Mesothelial cell of epicardium (in vitro differentiated cells): Measurements from ENCODE around the gene TP73. TPM values are rescaled to one million over a fixed set of nuclear protein-coding genes. Genes with fewer than 3 reads are reported as not detected.
"Not testable (repeated sequence)": the region's sequence is repeated elsewhere in the genome, so short reads cannot be mapped to it uniquely, and the experiment has no call there.

Experiments used
- DNase-seq, 2 experiments: peaks; one replicate each; pipeline ENCODE4 v3.0.0; 2021; ENCODE audit warnings: low spot score in 2 of 2; ENCODE audit not compliant: unreplicated experiment in 2 of 2
- H3K27ac Mint-ChIP-seq: 2 replicates; pipeline ENCODE4 v1.8.0; 2021; ENCODE audit warnings: mixed read lengths
- H3K27me3 Mint-ChIP-seq: 2 replicates; pipeline ENCODE4 v1.8.0; 2021; ENCODE audit warnings: low read depth, mixed read lengths
- H3K36me3 Mint-ChIP-seq: 2 replicates; pipeline ENCODE4 v1.8.0; 2021; ENCODE audit warnings: mixed read lengths
- H3K4me1 Mint-ChIP-seq: 2 replicates; pipeline ENCODE4 v1.8.0; 2021; ENCODE audit warnings: mixed read lengths
- H3K4me3 Mint-ChIP-seq: 2 replicates; pipeline ENCODE4 v1.8.0; 2021; ENCODE audit warnings: mild to moderate bottlenecking, moderate library complexity, mixed read lengths
- H3K9me3 Mint-ChIP-seq: 2 replicates; pipeline ENCODE4 v1.8.0; 2021; ENCODE audit warnings: mixed read lengths
- CTCF ChIP-seq: fragments of 200-600 bp; sonication (generic); IDR thresholded peaks from one replicate; pipeline ENCODE4 v1.5.0; 2021; ENCODE audit warnings: antibody characterized with exemption; ENCODE audit not compliant: unreplicated experiment
- total RNA-seq: library from RNA; stranded (reverse); gene quantifications from 3 replicates; pipeline ENCODE4 v1.2.1, GENCODE V29; 2021

The TP73 gene
- total RNA-seq, 1 donor from 2014 or later, result 1.4 TPM

DNA sequence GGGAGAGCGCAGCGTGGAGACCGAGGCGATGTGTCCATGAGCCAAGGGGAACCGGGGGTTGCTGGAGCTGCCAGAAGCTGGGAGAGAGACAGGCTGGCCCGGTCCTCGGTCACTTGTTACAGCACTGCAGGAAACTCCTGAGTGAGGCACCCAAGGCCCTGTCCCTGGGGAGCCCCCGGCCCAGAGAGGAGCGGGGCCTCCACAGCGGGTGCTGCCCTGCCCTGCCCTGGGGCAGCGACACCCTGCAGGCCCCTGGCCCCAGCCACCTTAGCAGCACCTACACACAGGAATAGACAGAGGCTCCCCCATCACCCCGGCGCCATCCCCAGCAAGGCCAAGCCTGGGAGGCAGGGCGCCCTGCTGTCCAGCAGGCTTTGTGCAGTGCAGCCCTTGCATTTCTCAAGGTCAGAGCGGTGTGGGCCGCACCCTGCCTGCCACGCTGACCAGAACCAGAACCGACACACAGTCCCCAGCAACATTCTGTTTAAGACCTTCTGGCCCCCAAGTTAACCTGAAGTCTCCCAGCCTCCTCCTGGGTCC lies 34.4 kb upstream of the TP73 start:
- Mint-ChIP-seq H3K27me3 (peaks cover 4% of the 10 kb centered on the region), H3K27ac (no peak overlapping the region), H3K4me1 (peaks cover 51% of the 10 kb centered on the region), H3K9me3 (no peaks in the 10 kb centered on the region), H3K36me3 (no peaks in the 10 kb centered on the region), H3K4me3 (no peak overlapping the region)
- TF ChIP-seq CTCF, result no peak
- no peak for DNase-seq

- Mint-ChIP-seq H3K36me3 (no peaks in the 10 kb centered on the region), H3K27ac (peak overlapping the region; percentile 71), H3K27me3 (peaks cover 4% of the 10 kb centered on the region), H3K9me3 (no peaks in the 10 kb centered on the region), H3K4me1 (peaks cover 51% of the 10 kb centered on the region), H3K4me3 (no peak overlapping the region)
- no peak for TF ChIP-seq CTCF
- DNase-seq, result no peak
These were observed 33.8 kb upstream of the TP73 start for GRCh38 chr1:3618531-3618880.

DNA sequence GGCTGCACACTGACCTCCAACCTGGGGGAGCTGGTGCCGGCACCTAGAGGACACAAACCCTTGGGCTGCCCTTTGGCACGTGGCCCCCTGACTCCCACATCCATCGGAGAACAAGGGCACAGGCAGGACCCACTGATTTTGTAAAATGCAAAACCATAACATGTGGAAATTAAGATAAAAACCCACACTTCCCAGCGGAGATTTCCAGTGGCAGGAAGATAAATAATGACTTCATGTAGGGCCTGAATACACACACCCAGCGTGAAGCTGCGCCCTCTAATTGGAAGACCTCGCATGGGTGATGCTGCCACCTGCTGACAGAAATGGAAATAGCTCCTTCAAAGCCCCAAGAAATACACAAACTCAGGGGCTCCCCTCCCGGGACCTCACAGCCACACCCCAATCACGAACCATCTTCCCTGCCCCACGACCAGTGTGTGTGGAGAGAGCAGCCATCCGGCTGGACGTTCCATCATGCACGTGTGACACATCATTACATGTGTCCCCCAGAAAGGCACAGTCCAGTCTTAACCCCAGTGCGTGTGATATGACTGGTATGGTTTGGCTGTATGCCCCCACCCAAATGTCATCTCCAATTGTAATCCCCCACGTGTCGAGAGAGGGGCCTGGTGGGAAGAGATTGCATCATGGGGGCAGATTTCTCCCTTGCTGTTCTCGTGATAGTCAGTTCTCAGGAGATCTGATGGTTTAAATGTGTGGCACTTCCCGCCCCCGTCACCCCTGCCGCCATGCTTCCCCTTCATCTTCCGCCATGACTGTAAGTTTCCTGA lies 33.2 kb upstream of the TP73 start:
- peak; percentile 85 for TF ChIP-seq CTCF
- DNase-seq, result peak in 1 of 2 experiments; percentile 80
- Mint-ChIP-seq H3K4me1 (peaks cover 51% of the 10 kb centered on the region), H3K27ac (peak overlapping the region; percentile 71), H3K9me3 (no peaks in the 10 kb centered on the region), H3K27me3 (peaks cover 4% of the 10 kb centered on the region), H3K36me3 (no peaks in the 10 kb centered on the region), H3K4me3 (no peak overlapping the region)

DNA sequence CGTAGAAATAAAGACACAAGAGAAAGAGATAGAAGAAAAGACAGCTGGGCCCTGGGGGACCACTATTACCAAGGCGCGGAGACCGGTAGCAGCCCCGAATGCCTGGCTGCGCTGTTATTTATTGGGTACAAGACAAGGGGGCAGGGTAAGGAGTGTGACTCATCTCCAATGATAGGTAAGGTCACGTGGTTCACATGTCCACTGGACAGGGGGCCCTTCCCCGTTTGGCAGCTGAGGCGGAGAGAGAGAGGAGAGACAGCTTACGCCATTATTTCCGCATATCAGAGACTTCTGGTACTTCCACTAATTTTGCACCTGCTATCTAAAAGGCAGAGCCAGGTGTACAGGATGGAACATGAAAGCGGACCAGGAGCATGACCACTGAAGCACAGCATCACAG lies 31.6 kb upstream of the TP73 start:
- Mint-ChIP-seq H3K9me3 (no peaks in the 10 kb centered on the region), H3K4me3 (no peak overlapping the region), H3K4me1 (peaks cover 41% of the 10 kb centered on the region), H3K36me3 (no peaks in the 10 kb centered on the region), H3K27me3 (peaks cover 4% of the 10 kb centered on the region), H3K27ac (no peak overlapping the region)
- DNase-seq, result no peak
- no peak for TF ChIP-seq CTCF

GRCh38 chr1:3621151-3621671 lies 31.1 kb upstream of the TP73 start:
- not testable (repeated sequence) for H3K27me3 Mint-ChIP-seq, DNase-seq, H3K9me3 Mint-ChIP-seq, H3K27ac Mint-ChIP-seq, H3K36me3 Mint-ChIP-seq, H3K4me3 Mint-ChIP-seq
- peaks cover 40% of the 10 kb centered on the region for H3K4me1 Mint-ChIP-seq
- peak; percentile 69 for TF ChIP-seq CTCF

DNA sequence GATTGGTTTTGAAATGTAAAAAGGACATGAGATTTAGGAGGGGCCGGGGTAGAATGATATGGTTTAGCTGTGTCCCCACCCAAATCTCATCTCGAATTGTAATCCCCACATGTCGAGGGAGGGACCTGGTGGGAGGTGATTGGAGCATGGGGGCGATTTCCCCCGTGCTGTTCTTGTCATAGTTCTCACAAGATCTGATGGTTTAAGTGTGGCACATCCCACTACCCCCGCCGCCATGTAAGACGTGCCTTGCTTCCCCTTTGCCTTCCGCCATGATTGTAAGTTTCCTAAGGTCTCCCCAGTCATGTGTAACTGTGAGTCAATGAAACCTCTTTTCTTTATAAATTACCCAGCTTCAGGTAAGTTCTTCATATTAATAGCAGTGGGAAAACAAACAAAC lies 30.2 kb upstream of the TP73 start:
- not testable (repeated sequence) for H3K4me3 Mint-ChIP-seq, H3K27me3 Mint-ChIP-seq, DNase-seq, H3K36me3 Mint-ChIP-seq, H3K27ac Mint-ChIP-seq, H3K9me3 Mint-ChIP-seq
- H3K4me1 Mint-ChIP-seq, result peaks cover 39% of the 10 kb centered on the region
